Measurements from ENCODE around the gene HADHB. TPM values are rescaled to one million over a fixed set of nuclear protein-coding genes. Genes with fewer than 3 reads are reported as not detected.
"Not testable (repeated sequence)": the region's sequence is repeated elsewhere in the genome, so short reads cannot be mapped to it uniquely, and the experiment has no call there.

The HADHB gene
- total RNA-seq, 1 experiment from 2014 or later, result 17.8 TPM

GRCh38 chr2:26241928-26242436 is 2.8 kb upstream of the HADHB start:
- in situ Hi-C loops (cut with HindIII; ENCODE audit: low sequenced_read_pairs), result no loop called here
- DNase-seq (ENCODE audit: low spot score), result no peak

DNA sequence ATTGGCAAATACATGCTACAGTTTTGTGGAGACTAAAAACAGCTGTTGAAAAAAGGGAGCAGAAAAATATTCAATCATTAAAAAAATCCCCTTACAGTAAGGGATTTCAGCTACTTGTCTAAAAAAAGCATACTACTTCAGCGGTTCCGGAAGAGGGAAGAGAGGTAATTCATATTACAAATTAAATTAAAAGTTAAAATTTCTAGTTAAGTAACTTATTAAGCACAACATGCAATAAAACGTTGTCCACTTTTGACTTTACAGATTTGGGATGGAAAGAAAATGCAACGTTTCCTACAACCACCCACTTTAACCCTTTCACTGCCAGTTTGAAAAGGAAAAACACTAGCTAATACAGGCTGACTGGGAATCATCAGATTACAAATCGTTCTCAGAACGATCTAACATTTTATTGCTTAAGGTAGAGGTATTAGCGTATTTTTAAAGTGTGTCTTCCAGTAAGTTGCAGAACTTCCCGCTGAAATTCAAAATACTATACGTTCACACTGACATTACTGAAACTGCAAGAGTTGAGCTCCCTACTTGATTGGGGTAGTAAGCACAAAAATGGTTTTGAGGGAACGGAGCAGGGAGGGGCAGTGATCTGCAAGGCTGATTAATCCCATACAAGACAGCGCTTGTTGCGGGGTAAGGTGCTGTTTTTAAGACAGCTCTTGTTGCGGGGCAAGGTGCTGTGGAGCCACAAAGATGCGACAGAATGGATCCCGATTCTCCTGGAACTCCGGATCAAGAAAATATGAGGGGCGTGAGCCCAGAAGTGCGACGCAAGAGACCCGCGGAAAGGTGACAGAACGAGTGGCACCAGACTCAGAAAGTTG is 1.1 kb upstream of the HADHB start:
- in situ Hi-C loops (cut with HindIII; ENCODE audit: low sequenced_read_pairs), result no loop called here
- peak; percentile 43 for DNase-seq (ENCODE audit: low spot score)

- peak; percentile 61 for DNase-seq (ENCODE audit: low spot score)
- in situ Hi-C loops (cut with HindIII; ENCODE audit: low sequenced_read_pairs), result no loop called here
Observed at GRCh38 chr2:26245231-26245732, 543 bp downstream of the HADHB start.

DNA sequence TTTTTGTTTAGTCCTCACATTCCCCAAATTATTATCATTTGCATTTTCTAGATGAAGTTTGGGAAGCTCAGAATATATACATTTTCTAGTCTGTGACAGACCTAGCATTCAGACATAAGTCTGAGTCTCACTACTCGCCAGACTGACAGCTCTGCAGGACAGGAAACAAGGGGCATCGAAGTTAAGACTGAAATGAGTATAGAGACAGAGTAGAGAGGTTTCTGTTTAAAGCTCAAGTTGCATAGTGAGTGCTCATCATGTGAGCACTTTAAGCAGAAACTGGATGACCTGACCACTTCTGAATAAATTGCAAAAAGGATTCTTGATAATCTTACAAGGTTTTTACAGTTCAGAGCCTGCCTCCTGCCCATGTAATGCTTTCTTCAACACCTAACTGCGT is 1.1 kb downstream of the HADHB start:
- in situ Hi-C loops (cut with HindIII; ENCODE audit: low sequenced_read_pairs), result no loop called here
- DNase-seq (ENCODE audit: low spot score), result peak; percentile 43

DNA sequence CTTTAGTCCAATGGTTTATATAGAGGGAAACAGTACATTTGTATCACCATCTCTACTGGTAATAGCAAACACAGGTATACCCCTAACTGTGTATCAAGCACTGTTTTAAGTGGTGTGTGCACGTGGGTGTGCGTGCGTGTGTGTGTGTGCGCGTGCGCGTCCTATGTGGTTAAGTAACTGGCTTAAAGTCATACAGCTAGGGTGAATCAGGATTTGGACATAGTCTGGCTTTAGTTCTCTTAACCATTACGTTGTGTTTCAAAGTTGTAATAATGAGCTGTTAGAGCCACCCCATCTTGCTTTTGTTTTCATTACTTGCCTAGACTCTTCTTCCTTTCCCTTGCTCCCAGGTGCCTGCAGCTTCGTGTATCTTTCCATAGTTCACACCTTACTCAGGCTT is 2.1 kb downstream of the HADHB start:
- peak; percentile 51 for DNase-seq (ENCODE audit: low spot score)
- in situ Hi-C loops (cut with HindIII; ENCODE audit: low sequenced_read_pairs), result no loop called here

- in situ Hi-C loops (cut with HindIII; ENCODE audit: low sequenced_read_pairs), result no loop called here
- DNase-seq (ENCODE audit: low spot score), result no peak
Observed at GRCh38 chr2:26249625-26250024, 4.9 kb downstream of the HADHB start.

GRCh38 chr2:26251893-26252292 is 7.2 kb downstream of the HADHB start:
- in situ Hi-C loops (cut with HindIII; ENCODE audit: low sequenced_read_pairs), result no loop called here
- DNase-seq (ENCODE audit: low spot score), result peak; percentile 99

GRCh38 chr2:26255759-26256384 is 11.1 kb downstream of the HADHB start:
- no peak for DNase-seq (ENCODE audit: low spot score)
- in situ Hi-C loops (cut with HindIII; ENCODE audit: low sequenced_read_pairs), result no loop called here

DNA sequence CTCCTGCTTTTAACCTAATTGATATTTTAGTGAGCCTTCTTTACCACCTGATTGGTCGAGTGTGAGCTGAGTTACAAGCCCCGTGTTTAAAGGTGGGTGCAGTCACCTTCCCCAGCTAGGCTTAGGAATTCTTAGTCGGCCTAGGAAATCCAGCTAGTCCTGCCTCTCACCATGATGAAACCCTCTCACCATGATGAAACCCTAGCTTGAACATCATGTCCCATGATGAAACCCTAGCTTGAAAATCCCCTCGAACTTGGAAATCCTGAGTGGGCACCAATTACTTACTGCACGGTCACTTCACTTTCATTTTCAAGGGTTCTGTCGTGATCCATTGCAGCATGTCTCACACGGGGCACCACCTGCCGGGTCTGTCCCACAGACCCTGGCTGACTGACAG is 14.1 kb downstream of the HADHB start:
- DNase-seq (ENCODE audit: low spot score); in situ Hi-C loops (cut with HindIII; ENCODE audit: low sequenced_read_pairs): not testable (repeated sequence)

GRCh38 chr2:26268213-26268612 is 23.5 kb downstream of the HADHB start:
- in situ Hi-C loops (cut with HindIII; ENCODE audit: low sequenced_read_pairs), result no loop called here
- DNase-seq (ENCODE audit: low spot score), result no peak

DNA sequence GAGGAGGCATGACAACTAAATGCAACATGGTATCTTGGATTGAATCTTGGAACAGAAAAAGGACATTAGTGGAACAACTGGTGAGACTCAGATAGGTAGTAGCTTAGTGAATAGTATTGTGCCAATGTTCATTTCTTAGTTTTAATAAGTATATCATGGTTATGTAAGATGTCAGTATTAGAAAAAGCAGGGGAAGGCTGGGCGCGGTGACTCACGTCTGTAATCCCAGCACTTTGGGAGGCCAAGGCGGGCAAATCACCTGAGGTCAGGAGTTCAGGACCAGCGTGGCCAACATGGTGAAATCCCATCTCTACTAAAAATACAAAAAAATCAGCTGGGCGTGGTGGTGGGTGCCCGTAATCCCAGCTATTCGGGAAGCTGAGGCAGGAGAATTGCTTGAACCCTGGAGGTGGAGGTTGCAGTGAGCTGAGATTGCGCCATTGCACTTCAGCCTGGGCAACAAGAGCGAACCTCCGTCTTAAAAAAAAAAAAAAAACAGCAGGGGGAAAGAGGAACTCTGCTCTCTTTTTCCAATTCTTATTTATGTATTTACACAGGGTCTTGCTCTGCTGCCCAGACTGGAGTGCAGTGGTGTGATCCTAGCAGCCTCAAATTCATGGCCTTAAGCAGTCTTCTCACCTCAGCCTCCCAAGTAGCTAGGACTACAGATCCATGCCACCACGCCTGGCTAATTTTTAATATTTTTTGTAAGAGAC is 24.1 kb downstream of the HADHB start:
- DNase-seq (ENCODE audit: low spot score); in situ Hi-C loops (cut with HindIII; ENCODE audit: low sequenced_read_pairs): not testable (repeated sequence)

GRCh38 chr2:26269571-26270158 is 24.9 kb downstream of the HADHB start:
- in situ Hi-C loops (cut with HindIII; ENCODE audit: low sequenced_read_pairs), result no loop called here
- DNase-seq (ENCODE audit: low spot score), result no peak

DNA sequence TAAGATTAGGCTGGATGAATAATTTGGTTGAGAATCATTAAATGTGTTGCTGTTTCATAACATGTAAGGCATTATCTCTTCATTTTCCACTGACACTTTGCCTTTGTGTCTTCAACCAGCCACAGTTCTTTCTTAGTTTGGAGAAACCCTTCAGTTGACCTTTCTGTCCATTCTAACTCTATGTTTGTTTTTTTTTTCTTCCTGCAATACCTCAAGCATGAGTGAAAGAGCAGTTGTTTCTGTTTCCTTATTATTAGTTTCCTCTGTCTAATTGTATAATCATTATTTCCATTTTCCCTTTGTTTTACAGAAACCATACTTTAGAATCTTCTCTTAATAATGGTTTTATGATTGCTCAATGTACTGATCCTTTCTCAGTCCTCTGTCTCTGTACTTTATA is 25.6 kb downstream of the HADHB start:
- in situ Hi-C loops (cut with HindIII; ENCODE audit: low sequenced_read_pairs), result no loop called here
- no peak for DNase-seq (ENCODE audit: low spot score)

DNA sequence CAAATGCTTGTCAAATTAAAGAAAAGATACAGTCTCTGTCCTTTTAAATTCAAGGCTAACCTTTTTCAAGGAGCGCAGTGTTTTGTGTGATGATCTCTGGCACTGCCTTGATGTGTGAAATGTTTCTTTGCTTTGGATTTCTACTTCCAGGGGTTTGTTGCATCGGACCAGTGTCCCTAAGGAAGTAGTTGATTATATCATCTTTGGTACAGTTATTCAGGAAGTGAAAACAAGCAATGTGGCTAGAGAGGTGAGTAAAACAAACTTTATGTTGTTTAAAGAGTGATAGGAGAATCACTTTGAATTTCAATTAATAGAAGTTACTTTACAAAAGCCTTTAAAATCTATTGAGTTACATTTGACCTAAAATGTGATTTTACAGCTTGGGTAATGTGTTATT is 28.8 kb downstream of the HADHB start:
- in situ Hi-C loops (cut with HindIII; ENCODE audit: low sequenced_read_pairs), result no loop called here
- DNase-seq (ENCODE audit: low spot score), result no peak

GRCh38 chr2:26274058-26274613 is 29.4 kb downstream of the HADHB start:
- no peak for DNase-seq (ENCODE audit: low spot score)
- in situ Hi-C loops (cut with HindIII; ENCODE audit: low sequenced_read_pairs), result no loop called here

- no peak for DNase-seq (ENCODE audit: low spot score)
- in situ Hi-C loops (cut with HindIII; ENCODE audit: low sequenced_read_pairs), result no loop called here
Observed at GRCh38 chr2:26276484-26277227, 31.9 kb downstream of the HADHB start.

GRCh38 chr2:26279886-26280285 is 35.1 kb downstream of the HADHB start:
- DNase-seq (ENCODE audit: low spot score), result no peak
- in situ Hi-C loops (cut with HindIII; ENCODE audit: low sequenced_read_pairs), result no loop called here

- in situ Hi-C loops (cut with HindIII; ENCODE audit: low sequenced_read_pairs), result no loop called here
- DNase-seq (ENCODE audit: low spot score), result no peak
Observed at GRCh38 chr2:26281226-26281625, 36.5 kb downstream of the HADHB start.

Measured in G401 (cell line).